ENCODE measurements around the gene MS4A14. TPM values are rescaled to one million over a fixed set of nuclear protein-coding genes. Genes with fewer than 3 reads are reported as not detected.

MS4A14 gene
- total RNA-seq (2022; extraction: Qiagen RNA extraction; ENCODE audit: low read depth): not detected in 5 replicates

GRCh38 chr11:60396382-60396781, at the start of gene MS4A14:
TSS of gene MS4A14 (plus strand) at chr11:60396459. CDS start at chr11:60396579, 120 bp downstream.

GRCh38 chr11:60378354-60378753, 17.9 kb upstream of the MS4A14 start, which contains the start of gene MS4A7:
TSS of gene MS4A7 (plus strand) at chr11:60378532. CDS start at chr11:60383142, 4,610 bp downstream.

GRCh38 chr11:60429272-60429671, 33.0 kb downstream of the MS4A14 start, which contains the start of gene MS4A5:
TSS of gene MS4A5 (plus strand) at chr11:60429572. CDS start at chr11:60429675, 103 bp downstream.

GRCh38 chr11:60455531-60456042, 59.3 kb downstream of the MS4A14 start, which contains the start of gene MS4A1:
TSS of gene MS4A1 (plus strand) at chr11:60455847. CDS start at chr11:60462375, 6,528 bp downstream.

Other genes with a start within 250 kb of the MS4A14 start
- gene MS4A6A, start 213.4 kb upstream of the MS4A14 start, total RNA-seq (2022; extraction: Qiagen RNA extraction; ENCODE audit: low read depth): not detected in 5 replicates
- not detected in 5 replicates for gene MS4A4E, start 153.3 kb upstream of the MS4A14 start, total RNA-seq (2022; extraction: Qiagen RNA extraction; ENCODE audit: low read depth)
- gene MS4A4A, start 115.8 kb upstream of the MS4A14 start, total RNA-seq (2022; extraction: Qiagen RNA extraction; ENCODE audit: low read depth): not detected in 5 replicates
- not detected in 5 replicates for gene MS4A6E, start 69.2 kb upstream of the MS4A14 start, total RNA-seq (2022; extraction: Qiagen RNA extraction; ENCODE audit: low read depth)
- gene MS4A7, start 17.9 kb upstream of the MS4A14 start, total RNA-seq (2022; extraction: Qiagen RNA extraction; ENCODE audit: low read depth): not detected in 5 replicates
- gene MS4A5, start 33.1 kb downstream of the MS4A14 start, total RNA-seq (2022; extraction: Qiagen RNA extraction; ENCODE audit: low read depth): not detected in 5 replicates
- gene MS4A1, start 59.4 kb downstream of the MS4A14 start, total RNA-seq (2022; extraction: Qiagen RNA extraction; ENCODE audit: low read depth): not detected in 5 replicates
- not detected in 5 replicates for gene MS4A12, start 96.3 kb downstream of the MS4A14 start, total RNA-seq (2022; extraction: Qiagen RNA extraction; ENCODE audit: low read depth)
- not detected in 5 replicates for gene MS4A13, start 118.9 kb downstream of the MS4A14 start, total RNA-seq (2022; extraction: Qiagen RNA extraction; ENCODE audit: low read depth)